DMS53 (cell line): ENCODE data around the gene LLGL2.
"Not testable (repeated sequence)": the region's sequence is repeated elsewhere in the genome, so short reads cannot be mapped to it uniquely, and the experiment has no call there.

Experiments
- DNase-seq: peaks from one replicate; lab custom pipeline; 2025; lab: John Stamatoyannopoulos, UW

Gene LLGL2

DNA sequence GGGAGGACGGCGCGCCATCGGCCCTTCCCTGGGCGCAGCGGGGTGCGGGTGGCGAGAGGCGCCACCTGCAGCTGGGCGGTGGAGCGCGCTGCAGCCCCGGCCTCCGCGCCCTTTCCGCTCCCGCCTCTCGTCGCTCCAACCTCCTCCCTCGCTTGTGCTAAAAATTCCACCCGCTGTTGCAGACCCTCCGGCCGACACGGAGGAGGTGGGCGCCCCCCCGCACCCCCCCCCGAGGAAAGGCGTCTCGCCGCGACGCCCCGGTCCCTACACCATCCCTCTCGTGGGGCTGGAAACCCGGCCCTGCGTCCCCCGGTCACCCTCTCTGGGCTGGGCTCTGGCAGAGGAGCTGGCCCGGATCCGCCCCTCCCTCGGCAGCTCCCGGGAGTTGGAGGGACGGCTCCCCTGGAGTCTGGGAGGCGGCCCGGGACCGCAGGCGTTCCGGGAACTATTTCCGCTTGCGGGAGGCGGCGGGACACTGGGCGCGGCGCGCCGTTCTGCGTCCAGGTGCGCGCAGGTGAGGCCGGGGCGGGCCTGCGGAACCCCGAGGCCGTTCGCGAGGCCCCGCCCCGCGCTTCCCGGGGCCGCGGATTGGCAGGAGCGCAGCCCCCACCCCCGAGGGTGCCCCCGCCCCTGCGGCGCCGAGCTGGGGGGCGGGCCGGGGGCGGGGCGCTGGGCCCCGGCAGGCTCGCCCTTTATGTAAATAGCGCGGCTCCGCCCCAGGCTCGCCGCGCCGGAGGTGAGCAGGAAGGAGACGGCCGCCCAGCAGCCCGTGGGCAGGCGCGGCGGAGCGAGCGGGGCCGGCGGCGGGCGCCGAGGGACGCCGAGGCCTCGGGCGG lies at the start of gene LLGL2:
LLGL2 (plus strand) TSS at position 728 of the 836 bp plus-strand sequence. CDS start 17,730 bp downstream, outside the sequence.
- DNase-seq, result peak; percentile 98

GRCh38 chr17:75475851-75476250 lies 49.6 kb upstream of the LLGL2 start:
- DNase-seq, result no peak

DNA sequence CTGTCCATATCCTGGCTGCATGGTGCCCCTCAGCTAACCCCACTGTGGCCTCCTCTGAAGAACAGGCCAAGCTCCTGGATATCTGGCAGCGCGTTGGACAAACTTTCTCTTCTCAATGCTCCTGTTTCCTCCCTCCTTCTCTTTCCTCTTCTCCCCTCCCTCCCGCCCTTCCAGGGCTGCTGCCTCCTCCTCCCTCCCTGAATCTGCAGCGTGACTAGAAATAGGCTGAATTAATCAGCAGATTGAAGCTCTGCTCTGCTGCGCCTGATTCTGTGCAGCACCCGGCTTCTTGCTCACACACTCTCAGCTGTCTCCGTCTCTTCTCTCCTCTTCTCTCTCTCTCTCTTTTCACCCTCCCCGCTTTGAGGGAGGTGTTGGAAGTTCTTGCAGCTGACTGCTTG lies 49.2 kb upstream of the LLGL2 start:
- no peak for DNase-seq

DNA sequence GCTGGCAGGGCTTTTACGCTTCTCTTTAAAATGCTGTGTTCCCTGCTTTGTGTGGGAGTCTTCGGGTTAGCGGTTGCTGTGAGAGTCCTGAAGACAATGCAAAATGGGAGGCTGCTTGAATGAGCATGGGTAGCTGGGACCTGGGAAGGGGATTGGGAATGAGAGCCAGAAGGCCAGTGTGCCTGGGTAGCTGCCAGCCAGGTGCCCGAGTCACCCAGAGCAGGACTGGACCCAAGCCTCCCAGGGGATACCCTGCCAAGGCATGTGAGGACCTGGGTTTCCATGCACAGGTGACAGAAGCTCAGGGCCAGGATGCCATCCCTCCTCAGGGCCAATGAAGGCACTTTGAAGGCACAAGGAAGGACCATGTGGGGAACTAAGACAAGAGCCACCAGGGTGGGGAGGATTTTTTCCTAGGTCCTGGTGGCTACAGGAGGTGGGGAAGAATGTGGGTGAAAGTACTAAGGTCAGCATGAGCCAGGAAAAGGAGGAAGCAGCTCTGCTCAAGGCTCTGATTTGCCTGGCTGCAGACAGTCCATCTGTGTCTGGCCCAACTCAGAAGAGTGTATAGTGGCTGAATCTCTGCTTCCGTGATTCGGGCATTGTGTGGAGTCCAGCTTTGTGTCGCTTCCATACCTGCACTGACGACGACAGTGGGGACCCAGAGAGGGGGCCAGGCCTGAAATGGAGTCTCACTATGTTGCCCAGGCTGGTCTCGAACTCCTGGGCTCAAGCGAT lies 48.6 kb upstream of the LLGL2 start:
- DNase-seq, result no peak

- DNase-seq, result not testable (repeated sequence)
Measured at GRCh38 chr17:75477490-75477862, 48.0 kb upstream of the LLGL2 start.

DNA sequence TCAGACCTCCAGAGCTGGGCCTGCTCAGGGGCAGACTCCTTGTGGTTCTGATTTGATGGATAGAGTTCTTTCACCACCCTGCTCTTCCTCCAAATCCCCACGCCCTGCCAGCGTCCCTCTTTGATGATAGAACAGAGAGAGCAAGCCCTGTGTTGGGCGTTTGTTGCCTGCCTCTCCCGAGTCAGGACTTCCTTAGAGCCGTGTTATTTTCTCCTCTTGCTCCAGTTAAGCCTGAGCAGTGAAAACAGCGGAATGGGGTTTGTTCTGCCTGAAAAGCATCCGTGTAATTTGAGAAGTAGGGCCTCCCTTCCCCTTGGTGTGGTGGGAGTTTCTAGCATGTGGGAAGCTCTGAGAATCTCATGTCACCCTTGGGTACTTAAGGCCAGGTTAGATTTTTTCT lies 47.0 kb upstream of the LLGL2 start:
- no peak for DNase-seq

DNA sequence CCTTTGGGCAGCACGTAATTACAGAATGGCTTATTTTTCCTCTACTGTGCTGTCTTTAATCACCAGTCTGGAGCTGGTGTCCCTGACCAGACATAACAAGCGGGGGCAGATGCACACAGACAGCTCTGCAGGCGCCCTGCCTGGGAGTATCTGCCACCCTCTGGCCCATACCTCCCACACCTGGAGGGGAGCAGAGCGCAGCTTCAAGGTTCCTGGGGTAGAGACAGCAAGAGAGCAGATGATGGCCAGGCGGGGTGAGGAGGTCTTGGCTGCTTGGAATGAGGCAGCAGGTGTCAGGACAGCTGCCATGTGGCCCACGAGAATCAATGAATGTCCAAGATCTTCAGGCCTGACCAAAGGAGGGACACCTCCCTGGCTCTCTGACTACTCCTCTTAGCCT lies 45.2 kb upstream of the LLGL2 start:
- no peak for DNase-seq

GRCh38 chr17:75481194-75482068 lies 44.1 kb upstream of the LLGL2 start:
- DNase-seq, result no peak

GRCh38 chr17:75482098-75482942 lies 43.2 kb upstream of the LLGL2 start:
- DNase-seq, result no peak

- no peak for DNase-seq
Measured at GRCh38 chr17:75485688-75486087, 39.8 kb upstream of the LLGL2 start.

GRCh38 chr17:75486151-75486550 lies 39.3 kb upstream of the LLGL2 start:
- no peak for DNase-seq

GRCh38 chr17:75486951-75487350 lies 38.5 kb upstream of the LLGL2 start:
- no peak for DNase-seq

DNA sequence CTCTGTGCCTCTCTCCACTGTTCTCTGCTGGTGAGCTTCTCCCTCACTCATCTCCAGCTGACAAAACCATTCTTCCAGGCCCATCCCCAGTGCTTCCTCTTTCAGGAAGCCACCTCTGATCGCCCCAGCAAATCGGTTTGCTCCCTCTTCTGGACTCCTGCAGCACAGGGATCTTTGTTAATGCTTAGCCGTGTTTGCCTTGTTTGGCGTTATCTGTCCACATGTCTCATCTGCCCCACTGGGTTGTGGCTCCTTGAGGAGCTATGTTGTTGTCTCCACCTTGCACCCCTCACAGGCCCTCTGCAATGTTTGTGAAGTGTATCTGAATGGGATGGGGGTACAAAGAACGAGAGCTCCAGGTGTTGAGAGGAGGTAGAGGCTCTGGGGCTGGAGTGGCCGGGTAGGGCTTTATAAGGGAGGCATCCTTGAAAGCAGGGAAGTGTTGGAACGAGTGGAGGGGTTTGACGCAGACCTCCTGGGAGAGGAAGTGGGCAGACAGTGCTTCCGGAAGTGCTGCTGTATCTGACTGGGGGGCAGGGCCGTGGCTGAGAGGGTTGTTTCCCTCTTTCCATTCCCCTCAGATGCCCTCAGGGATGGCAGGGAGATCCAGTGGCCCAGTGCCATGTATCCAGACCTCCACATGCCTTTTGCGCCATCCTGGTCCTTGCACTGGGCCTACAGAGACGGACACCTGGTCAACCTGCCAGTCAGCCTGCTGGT lies 38.0 kb upstream of the LLGL2 start:
- DNase-seq, result no peak

DNA sequence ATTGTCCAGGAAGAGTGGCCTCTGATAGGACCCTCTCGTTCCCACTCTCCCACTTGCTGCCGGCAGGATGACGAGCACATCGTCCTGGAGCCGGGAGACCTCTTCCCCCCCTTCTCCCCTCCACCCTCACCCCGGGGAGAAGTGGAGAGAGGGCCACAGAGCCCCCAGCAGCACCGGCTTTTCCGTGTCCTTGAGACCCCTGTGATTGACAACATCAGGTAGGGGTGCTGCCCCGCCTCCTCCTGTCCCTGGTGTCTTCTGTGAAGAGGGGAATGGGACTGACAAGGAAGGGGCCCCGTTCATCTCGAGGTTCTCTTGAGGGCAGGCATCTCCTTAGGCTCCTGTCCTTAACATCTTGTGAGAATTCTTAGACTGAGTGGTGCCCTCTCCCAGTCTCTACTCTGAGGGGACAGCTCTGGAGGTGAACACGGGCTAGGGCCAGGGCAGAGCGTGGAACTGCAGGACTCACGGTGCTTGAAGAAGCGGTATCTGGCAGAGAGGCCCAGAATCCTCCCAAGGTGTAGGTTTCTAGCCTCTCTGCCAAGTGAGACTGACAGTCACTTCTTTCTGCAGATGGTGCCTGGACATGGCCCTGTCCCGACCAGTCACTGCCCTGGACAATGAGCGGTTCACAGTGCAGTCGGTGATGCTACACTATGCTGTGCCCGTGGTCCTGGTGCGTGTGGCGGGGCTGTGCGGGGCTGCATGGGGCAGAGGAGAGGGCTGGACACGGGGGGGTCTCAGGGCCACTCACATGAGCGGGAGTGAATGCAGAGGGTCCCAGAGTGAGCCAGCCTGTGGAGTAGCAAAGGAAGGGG lies 36.6 kb upstream of the LLGL2 start:
- DNase-seq, result no peak

DNA sequence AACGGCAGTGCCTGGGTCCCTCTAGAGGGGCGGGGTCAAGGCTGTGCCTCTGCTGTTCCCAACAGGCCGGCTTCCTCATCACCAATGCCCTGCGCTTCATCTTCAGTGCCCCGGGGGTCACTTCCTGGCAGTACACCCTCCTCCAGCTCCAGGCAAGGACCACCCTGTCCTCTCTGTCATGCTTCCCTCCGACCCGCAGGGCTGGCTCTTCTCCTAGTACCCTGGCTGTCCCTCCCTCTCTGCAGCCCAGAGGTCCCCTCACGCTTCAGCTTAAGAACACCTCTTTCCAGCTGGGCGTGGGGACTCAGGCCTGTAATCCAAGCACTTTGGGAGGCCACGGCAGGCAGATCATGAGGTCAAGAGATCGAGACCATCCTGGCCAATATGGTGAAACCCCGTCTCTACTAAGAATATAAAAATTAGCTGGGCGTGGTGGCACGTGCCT lies 36.0 kb upstream of the LLGL2 start:
- no peak for DNase-seq

- no peak for DNase-seq
Measured at GRCh38 chr17:75490173-75490743, 35.2 kb upstream of the LLGL2 start.

DNA sequence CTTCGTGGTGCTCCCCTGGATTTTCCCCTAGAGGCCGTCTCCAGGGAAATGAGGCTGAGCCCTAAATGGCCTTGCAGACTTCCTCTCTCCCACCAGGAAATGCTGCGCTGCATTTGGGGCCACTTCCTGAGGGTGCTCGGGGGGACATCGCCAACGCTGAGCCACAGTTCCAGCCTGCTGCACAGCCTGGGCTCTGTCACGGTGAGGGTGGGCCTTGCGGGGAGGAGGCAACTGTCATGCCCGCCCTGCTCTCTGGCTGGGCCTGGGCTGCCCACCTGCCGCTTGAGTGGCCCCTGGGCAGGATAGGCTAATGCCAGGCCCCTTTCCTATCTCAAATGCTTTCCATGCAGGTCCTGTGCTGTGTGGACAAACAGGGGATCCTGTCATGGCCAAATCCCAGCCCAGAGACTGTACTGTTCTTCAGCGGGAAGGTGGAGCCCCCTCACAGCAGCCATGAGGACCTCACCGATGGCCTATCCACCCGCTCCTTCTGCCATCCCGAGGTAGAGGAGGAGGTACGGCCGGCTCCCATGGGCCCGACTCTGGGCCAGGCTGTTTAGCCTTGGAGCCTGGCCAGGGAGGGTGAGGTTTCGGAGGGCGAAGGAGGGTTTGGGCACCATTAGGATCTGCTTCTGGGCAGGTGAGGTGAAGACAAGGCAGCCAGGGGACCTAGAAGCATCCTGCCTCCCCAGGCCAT lies 34.4 kb upstream of the LLGL2 start:
- no peak for DNase-seq

GRCh38 chr17:75491680-75492079 lies 33.8 kb upstream of the LLGL2 start:
- no peak for DNase-seq
